Ectodermal cell (in vitro differentiated cells): ENCODE data around the gene ZNF136.

Experiments
- H3K27ac ChIP-seq: 2 replicates; pipeline ENCODE4 v1.7.0; 2013; ENCODE audit warnings: mild to moderate bottlenecking, low read depth, low read length; ENCODE audit not compliant: insufficient read depth, poor library complexity, severe bottlenecking
- H3K27me3 ChIP-seq: 2 replicates; pipeline ENCODE4 v1.7.0; 2013; ENCODE audit warnings: mild to moderate bottlenecking, low read length; ENCODE audit not compliant: insufficient read depth, control insufficient read depth, poor library complexity, severe bottlenecking
- H3K36me3 ChIP-seq: one replicate; pipeline ENCODE4 v1.7.0; 2013; ENCODE audit warnings: low read length; ENCODE audit not compliant: control insufficient read depth, insufficient read depth
- H3K4me1 ChIP-seq: one replicate; pipeline ENCODE4 v1.7.0; 2013; ENCODE audit warnings: low read length; ENCODE audit not compliant: control insufficient read depth, insufficient read depth
- H3K4me3 ChIP-seq: 2 replicates; pipeline ENCODE4 v1.7.0; 2013; ENCODE audit warnings: low read depth, low read length, control low read depth; ENCODE audit not compliant: insufficient read depth
- H3K9me3 ChIP-seq: 2 replicates; pipeline ENCODE4 v1.7.0; 2013; ENCODE audit warnings: mild to moderate bottlenecking, low read length, moderate library complexity; ENCODE audit not compliant: control insufficient read depth
- WGBS, 2 experiments: methylation state at CpG; one replicate each; pipeline ENCODE4 v1.1.7; 2013; ENCODE audit warnings: missing lambda C conversion rate in 2 of 2; 5-methylcytosine and 5-hydroxymethylcytosine counted together

ZNF136 gene

DNA sequence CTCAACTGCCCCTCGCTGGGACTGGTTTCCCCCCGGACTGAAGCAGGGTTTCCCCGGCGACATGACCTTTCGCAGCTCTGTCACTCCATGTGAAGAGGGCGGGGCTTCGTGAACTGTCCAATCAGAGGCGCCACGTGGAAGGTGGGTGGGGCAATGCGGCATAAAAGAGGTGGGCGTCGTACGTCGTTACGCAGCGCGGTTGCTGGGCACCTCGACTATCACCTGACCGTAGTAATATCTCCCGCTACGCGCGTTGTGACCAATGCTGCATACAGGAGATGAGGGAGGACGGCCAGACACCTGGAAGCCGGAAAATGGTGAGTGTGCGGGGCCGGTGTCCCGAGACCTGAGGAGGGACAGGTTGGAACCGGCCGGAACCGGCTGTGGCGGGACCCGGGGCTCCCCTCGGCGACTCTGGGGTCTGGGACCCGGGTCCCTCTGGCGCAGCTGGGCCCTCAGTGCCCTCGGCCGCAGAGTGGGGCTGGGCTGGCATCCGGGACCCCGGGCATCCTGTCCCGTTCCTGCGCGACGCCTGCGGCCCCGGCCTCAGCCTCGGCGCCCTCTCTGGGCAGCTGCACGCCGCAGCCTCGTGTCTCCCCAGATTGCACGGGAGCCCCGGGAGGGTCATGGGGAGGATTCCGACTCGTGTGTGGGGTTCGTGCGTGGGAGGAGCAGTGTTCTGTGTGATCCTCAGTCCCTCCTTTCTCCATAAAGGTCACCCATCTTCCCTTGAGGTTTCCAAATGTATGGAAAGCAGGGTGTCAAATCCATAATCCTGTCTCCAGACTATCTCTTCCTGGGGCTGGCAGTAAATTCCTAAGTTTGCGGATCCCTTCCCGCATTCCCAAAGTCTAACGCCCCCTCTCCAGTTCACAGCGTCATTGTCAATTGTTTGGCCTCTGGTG is 32.2 kb downstream of the ZNF136 start:
- H3K4me3 ChIP-seq: peak overlapping the region; percentile 30
- no peaks in the 10 kb centered on the region for H3K9me3 ChIP-seq
- peaks cover 12% of the 10 kb centered on the region for H3K36me3 ChIP-seq
- H3K27me3 ChIP-seq: no peaks in the 10 kb centered on the region
- WGBS, 2 experiments: 76 to 77% methylated on average over 62 of the region's 62 CpGs
- H3K27ac ChIP-seq: no peak overlapping the region
- H3K4me1 ChIP-seq: no peaks in the 10 kb centered on the region

DNA sequence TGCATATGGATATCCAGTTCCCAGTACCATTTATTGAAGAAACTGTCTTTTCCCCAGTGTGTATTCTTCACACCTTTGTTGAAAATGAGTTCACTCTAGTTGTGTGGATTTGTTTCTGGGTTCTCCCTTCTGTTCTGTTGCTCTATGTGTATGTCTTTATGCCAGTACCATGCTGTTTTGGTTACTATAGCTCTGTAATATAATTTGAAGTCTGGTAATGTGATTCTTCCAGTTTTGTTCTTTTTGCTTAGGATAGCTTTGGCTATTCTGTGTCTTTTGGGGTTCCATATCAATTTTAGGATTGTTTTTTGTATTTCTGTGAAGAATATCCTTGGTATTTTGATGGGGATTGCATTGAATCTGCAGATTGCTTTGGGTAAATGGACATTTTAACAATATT is 35.2 kb downstream of the ZNF136 start:
- Histone ChIP-seq H3K27me3 (no peaks in the 10 kb centered on the region), H3K9me3 (no peaks in the 10 kb centered on the region), H3K4me3 (no peak overlapping the region)

GRCh38 chr19:12199757-12200419 is 37.0 kb downstream of the ZNF136 start:
- Histone ChIP-seq H3K9me3 (no peaks in the 10 kb centered on the region), H3K27me3 (no peaks in the 10 kb centered on the region), H3K4me3 (no peak overlapping the region), H3K36me3 (peaks cover 2% of the 10 kb centered on the region), H3K4me1 (no peaks in the 10 kb centered on the region), H3K27ac (no peak overlapping the region)
- WGBS, 2 experiments: 93 to 94% methylated on average over 3 of the region's 3 CpGs

More for the DNA sequence above, 35.2 kb downstream of the ZNF136 start:
- H3K27ac ChIP-seq: no peak overlapping the region
- H3K36me3 ChIP-seq: peaks cover 3% of the 10 kb centered on the region
- no peaks in the 10 kb centered on the region for H3K4me1 ChIP-seq

DNA sequence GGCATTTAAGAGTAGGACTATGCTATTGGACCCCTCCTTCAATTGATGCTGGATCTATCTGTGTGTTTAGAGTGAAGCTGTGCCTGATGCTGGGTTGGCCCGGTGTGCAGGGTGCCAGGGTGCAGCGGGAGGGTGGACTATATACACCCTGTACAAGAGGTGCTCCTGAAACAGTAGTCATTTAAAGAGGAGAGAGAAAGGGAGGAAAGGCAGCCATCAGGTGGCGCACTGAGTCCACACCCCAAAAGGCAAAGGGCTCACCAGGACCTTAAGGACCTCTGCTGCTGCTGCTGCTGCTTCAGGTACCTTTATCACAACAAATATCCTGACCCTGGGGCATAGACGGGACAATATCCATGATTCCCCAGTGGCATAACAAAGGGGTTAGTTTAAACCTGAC is 39.4 kb downstream of the ZNF136 start:
- peaks cover 3% of the 10 kb centered on the region for H3K9me3 ChIP-seq
- no peak overlapping the region for H3K27ac ChIP-seq
- H3K4me3 ChIP-seq: no peak overlapping the region
- WGBS, 2 experiments: 76 to 78% methylated on average over 4 of the region's 4 CpGs
- no peaks in the 10 kb centered on the region for H3K27me3 ChIP-seq
- no peaks in the 10 kb centered on the region for H3K4me1 ChIP-seq
- H3K36me3 ChIP-seq: no peaks in the 10 kb centered on the region

DNA sequence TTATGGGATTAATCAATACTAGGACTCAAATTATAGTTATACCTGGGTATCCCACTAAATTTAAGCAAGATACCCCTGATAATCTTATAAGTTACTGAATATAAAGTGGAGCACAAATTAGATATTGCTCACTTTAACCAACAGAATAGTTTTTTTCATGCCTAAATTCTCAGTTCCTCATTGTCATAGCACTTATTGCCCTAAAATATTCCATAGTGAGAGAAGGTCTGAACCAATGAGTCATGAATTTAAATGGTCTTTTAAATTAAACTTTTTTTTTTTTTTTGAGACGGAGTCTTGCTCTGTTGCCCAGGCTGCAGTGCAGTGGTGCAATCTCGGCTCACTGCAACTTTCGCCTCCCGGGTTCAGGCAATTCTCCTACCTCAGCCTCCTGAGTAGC is 42.4 kb downstream of the ZNF136 start:
- WGBS, 2 experiments: 92 to 94% methylated on average over 4 of the region's 4 CpGs
- peaks cover 8% of the 10 kb centered on the region for H3K9me3 ChIP-seq

GRCh38 chr19:12208221-12208620 is 45.3 kb downstream of the ZNF136 start:
- H3K4me1 ChIP-seq: no peaks in the 10 kb centered on the region
- no peak overlapping the region for H3K4me3 ChIP-seq
- WGBS, 2 experiments: 100% methylated on average over 2 of the region's 2 CpGs; no CpG with 5 or more reads in 1 of the 2 experiments
- peaks cover 8% of the 10 kb centered on the region for H3K9me3 ChIP-seq
- no peaks in the 10 kb centered on the region for H3K27me3 ChIP-seq
- H3K27ac ChIP-seq: no peak overlapping the region
- no peaks in the 10 kb centered on the region for H3K36me3 ChIP-seq

More for the DNA sequence above, 42.4 kb downstream of the ZNF136 start:
- H3K4me1 ChIP-seq: no peaks in the 10 kb centered on the region
- no peak overlapping the region for H3K27ac ChIP-seq
- no peaks in the 10 kb centered on the region for H3K27me3 ChIP-seq
- H3K36me3 ChIP-seq: no peaks in the 10 kb centered on the region
- H3K4me3 ChIP-seq: no peak overlapping the region

- Histone ChIP-seq H3K27me3 (no peaks in the 10 kb centered on the region), H3K27ac (no peak overlapping the region), H3K36me3 (no peaks in the 10 kb centered on the region), H3K9me3 (peaks cover 6% of the 10 kb centered on the region), H3K4me1 (no peaks in the 10 kb centered on the region), H3K4me3 (no peak overlapping the region)
These were observed 54.4 kb downstream of the ZNF136 start for GRCh38 chr19:12217332-12217731.

DNA sequence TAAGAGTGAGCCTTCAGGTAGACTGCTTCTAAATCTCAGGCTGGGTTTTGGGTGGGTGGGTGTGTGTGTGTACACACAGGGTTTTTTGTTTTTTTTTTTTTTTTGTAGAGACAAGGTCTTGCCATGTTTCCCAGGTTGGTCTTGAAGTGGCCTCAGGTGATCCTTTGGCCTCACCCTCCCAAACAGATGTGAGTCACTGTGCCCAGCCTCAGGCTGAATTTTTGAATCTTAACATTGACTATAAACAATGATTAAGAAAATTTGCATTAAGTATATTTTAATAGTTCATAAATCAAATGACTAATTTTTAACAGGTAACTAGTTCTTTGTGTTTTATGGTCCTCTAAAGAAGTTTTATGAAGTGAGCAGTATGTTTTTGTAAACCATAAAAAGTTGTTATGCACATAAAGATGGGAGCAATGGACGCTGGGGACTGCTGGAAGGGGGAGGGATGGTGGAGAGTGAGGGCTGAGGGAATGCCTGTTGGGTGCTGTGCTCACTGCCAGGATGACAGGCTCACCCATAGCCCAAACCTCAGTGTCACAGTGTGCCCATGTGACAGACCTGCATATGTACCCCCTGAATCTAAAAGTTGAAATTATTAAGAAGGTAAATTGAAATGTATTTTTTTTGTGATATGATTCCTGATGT is 60.2 kb downstream of the ZNF136 start:
- no peaks in the 10 kb centered on the region for H3K36me3 ChIP-seq
- no peak overlapping the region for H3K27ac ChIP-seq
- H3K9me3 ChIP-seq: peaks cover 3% of the 10 kb centered on the region
- H3K4me1 ChIP-seq: no peaks in the 10 kb centered on the region
- no peak overlapping the region for H3K4me3 ChIP-seq
- 79 to 82% methylated on average over 1 of the region's 1 CpG for WGBS, 2 experiments
- H3K27me3 ChIP-seq: no peaks in the 10 kb centered on the region

- H3K4me3 ChIP-seq: no peak overlapping the region
- no peak overlapping the region for H3K27ac ChIP-seq
- H3K27me3 ChIP-seq: no peaks in the 10 kb centered on the region
- H3K4me1 ChIP-seq: no peaks in the 10 kb centered on the region
- WGBS, 2 experiments: 92 to 96% methylated on average over 6 of the region's 6 CpGs
- no peaks in the 10 kb centered on the region for H3K36me3 ChIP-seq
- peaks cover 3% of the 10 kb centered on the region for H3K9me3 ChIP-seq
These were observed 61.8 kb downstream of the ZNF136 start for GRCh38 chr19:12224676-12225075.

DNA sequence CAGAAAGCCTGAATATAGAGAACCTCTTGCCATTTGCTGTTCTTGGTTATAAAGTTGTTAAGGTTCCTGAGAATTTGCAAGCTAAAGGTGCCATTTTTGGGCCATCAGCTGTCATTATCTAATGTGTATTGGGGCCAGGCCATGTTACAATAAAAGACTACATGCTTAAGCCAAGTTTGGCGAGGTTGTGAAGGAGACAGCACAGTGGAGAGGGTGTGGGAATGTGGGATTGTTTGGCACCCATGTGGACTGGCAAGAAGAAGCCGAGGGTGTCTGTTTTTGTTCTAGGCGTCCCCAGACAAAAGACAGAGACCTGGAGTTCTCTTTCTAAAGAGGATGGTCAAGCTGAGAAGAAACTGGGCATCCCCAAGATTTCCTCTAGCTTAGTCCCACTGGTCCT is 67.1 kb downstream of the ZNF136 start:
- H3K27me3 ChIP-seq: no peaks in the 10 kb centered on the region
- H3K4me3 ChIP-seq: no peak overlapping the region
- no peak overlapping the region for H3K27ac ChIP-seq
- H3K4me1 ChIP-seq: no peaks in the 10 kb centered on the region
- 91% methylated on average over 3 of the region's 3 CpGs for WGBS, 2 experiments
- no peaks in the 10 kb centered on the region for H3K36me3 ChIP-seq
- peaks cover 4% of the 10 kb centered on the region for H3K9me3 ChIP-seq
